CD4-positive, alpha-beta T cell treated with Interleukin-21 for 1 hour (primary cell): Measurements from ENCODE around the gene NCEH1.
"Not testable (repeated sequence)": the region's sequence is repeated elsewhere in the genome, so short reads cannot be mapped to it uniquely, and the experiment has no call there.

ENCODE experiments used
- DNase-seq: peaks from one replicate; pipeline ENCODE4 v3.0.0-alpha.2; 2020

Gene NCEH1

GRCh38 chr3:172675441-172676193, 35.2 kb downstream of the NCEH1 start:
- peak; percentile 60 for DNase-seq

GRCh38 chr3:172673210-172673679, 37.6 kb downstream of the NCEH1 start:
- DNase-seq: peak; percentile 67

- no peak for DNase-seq
Measured at GRCh38 chr3:172669021-172669420, 41.8 kb downstream of the NCEH1 start.

GRCh38 chr3:172666873-172667694, 43.8 kb downstream of the NCEH1 start:
- peak; percentile 83 for DNase-seq

- DNase-seq: no peak
Measured at GRCh38 chr3:172666181-172666872, 44.5 kb downstream of the NCEH1 start.

- DNase-seq: peak; percentile 21
Measured at GRCh38 chr3:172665510-172665909, 45.4 kb downstream of the NCEH1 start.

- not testable (repeated sequence) for DNase-seq
Measured at GRCh38 chr3:172660421-172660820, 50.4 kb downstream of the NCEH1 start.

- no peak for DNase-seq
Measured at GRCh38 chr3:172659246-172660002, 51.4 kb downstream of the NCEH1 start.

GRCh38 chr3:172658344-172659245, 52.3 kb downstream of the NCEH1 start:
- no peak for DNase-seq

- no peak for DNase-seq
Measured at GRCh38 chr3:172656602-172657001, 54.3 kb downstream of the NCEH1 start.

GRCh38 chr3:172655388-172655787, 55.5 kb downstream of the NCEH1 start:
- no peak for DNase-seq

GRCh38 chr3:172654470-172654869, 56.4 kb downstream of the NCEH1 start:
- DNase-seq: no peak

- no peak for DNase-seq
Measured at GRCh38 chr3:172653004-172653572, 57.8 kb downstream of the NCEH1 start.

- no peak for DNase-seq
Measured at GRCh38 chr3:172651936-172652625, 58.8 kb downstream of the NCEH1 start.

- DNase-seq: no peak
Measured at GRCh38 chr3:172649987-172650386, 60.9 kb downstream of the NCEH1 start.

GRCh38 chr3:172648747-172649146, 62.1 kb downstream of the NCEH1 start:
- no peak for DNase-seq

- DNase-seq: no peak
Measured at GRCh38 chr3:172647823-172648222, 63.0 kb downstream of the NCEH1 start.

GRCh38 chr3:172647080-172647479, 63.8 kb downstream of the NCEH1 start:
- no peak for DNase-seq

GRCh38 chr3:172646439-172647015, 64.3 kb downstream of the NCEH1 start:
- DNase-seq: no peak

GRCh38 chr3:172644258-172644657, 66.6 kb downstream of the NCEH1 start:
- no peak for DNase-seq
